Loucy (cell line): ENCODE results near the gene FTCDNL1.
A peak's percentile ranks its signal among the peaks of the same experiment; 100 is the strongest.

Experiments
- EZH2phosphoT487 ChIP-seq: fragments of 200-600 bp; IDR thresholded peaks from 2 replicates; pipeline ENCODE4 v1.6.1; 2018; ENCODE audit warnings: antibody characterized with exemption, mild to moderate bottlenecking, moderate library complexity, borderline replicate concordance
- TF ChIP-seq, protein P1 (sequence below): fragments of 200-600 bp; sonication (generic); conservative IDR thresholded peaks from 2 replicates; pipeline ENCODE4 v1.5.1; 2014; ENCODE audit warnings: mild to moderate bottlenecking, antibody characterized with exemption, low read length

DNA sequence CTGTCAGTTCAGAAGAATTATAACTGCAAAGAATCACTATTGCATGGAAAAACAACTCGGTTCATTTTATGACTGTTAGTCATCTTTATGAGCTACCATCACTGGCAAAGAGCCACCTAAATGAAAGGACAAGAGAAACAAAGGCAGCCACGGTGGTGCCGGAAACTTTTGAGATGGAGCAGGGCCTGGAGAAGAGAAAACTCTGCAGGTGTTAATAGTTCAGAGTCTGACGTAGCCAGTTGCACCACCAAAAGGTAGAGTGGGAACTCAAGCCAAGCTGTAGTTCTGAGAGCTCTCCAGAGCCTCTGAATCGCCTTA lies 110.9 kb downstream of the FTCDNL1 start:
- TF ChIP-seq, protein P1, sequence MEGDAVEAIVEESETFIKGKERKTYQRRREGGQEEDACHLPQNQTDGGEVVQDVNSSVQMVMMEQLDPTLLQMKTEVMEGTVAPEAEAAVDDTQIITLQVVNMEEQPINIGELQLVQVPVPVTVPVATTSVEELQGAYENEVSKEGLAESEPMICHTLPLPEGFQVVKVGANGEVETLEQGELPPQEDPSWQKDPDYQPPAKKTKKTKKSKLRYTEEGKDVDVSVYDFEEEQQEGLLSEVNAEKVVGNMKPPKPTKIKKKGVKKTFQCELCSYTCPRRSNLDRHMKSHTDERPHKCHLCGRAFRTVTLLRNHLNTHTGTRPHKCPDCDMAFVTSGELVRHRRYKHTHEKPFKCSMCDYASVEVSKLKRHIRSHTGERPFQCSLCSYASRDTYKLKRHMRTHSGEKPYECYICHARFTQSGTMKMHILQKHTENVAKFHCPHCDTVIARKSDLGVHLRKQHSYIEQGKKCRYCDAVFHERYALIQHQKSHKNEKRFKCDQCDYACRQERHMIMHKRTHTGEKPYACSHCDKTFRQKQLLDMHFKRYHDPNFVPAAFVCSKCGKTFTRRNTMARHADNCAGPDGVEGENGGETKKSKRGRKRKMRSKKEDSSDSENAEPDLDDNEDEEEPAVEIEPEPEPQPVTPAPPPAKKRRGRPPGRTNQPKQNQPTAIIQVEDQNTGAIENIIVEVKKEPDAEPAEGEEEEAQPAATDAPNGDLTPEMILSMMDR = 0 out of 2 replicates have a peak, but pooled peaks have one; percentile 5
- no peak for TF ChIP-seq EZH2phosphoT487
